Neural progenitor cell (in vitro differentiated cells): Measurements from ENCODE around the gene RBMS2.

Experiments used
- EZH2 ChIP-seq: fragments of 200-600 bp; sonication (generic); IDR thresholded peaks from 2 replicates; pipeline ENCODE4 v1.6.1; 2017; ENCODE audit warnings: antibody characterized with exemption, mild to moderate bottlenecking, moderate library complexity
- EZH2phosphoT487 ChIP-seq: fragments of 200-600 bp; sonication (generic); IDR thresholded peaks from 2 replicates; pipeline ENCODE4 v1.6.1; 2017; ENCODE audit warnings: antibody characterized with exemption
- TF ChIP-seq, protein P1 (sequence below): fragments of 200-600 bp; sonication (generic); IDR thresholded peaks from 2 replicates; pipeline ENCODE4 v1.5.1; 2017; ENCODE audit warnings: antibody characterized with exemption, mild to moderate bottlenecking

DNA sequence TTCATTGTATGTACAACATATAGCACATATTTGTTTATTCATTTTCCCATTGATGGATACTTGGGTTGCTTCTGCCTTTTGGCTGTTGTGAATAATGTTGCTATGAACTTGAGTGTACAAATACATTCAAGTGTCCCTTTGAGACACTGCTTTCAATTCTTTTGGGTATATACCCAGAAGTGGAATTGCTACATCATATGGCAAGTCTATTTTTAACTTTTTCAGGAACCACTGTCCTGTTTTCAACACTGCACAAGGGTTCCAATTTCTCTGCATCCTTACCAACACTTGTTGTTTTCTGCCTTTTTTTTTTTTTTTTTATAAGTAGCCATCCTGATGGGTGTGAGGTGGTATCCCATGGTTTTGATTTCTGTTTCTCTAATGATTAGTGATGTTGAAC, 15.9 kb downstream of the RBMS2 start:
- TF ChIP-seq, protein P1, sequence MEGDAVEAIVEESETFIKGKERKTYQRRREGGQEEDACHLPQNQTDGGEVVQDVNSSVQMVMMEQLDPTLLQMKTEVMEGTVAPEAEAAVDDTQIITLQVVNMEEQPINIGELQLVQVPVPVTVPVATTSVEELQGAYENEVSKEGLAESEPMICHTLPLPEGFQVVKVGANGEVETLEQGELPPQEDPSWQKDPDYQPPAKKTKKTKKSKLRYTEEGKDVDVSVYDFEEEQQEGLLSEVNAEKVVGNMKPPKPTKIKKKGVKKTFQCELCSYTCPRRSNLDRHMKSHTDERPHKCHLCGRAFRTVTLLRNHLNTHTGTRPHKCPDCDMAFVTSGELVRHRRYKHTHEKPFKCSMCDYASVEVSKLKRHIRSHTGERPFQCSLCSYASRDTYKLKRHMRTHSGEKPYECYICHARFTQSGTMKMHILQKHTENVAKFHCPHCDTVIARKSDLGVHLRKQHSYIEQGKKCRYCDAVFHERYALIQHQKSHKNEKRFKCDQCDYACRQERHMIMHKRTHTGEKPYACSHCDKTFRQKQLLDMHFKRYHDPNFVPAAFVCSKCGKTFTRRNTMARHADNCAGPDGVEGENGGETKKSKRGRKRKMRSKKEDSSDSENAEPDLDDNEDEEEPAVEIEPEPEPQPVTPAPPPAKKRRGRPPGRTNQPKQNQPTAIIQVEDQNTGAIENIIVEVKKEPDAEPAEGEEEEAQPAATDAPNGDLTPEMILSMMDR, result no peak
- TF ChIP-seq EZH2 (no peak), EZH2phosphoT487 (no peak)
